ENCODE results near the gene SFSWAP. TPM values are rescaled to one million over a fixed set of nuclear protein-coding genes. Genes with fewer than 3 reads are reported as not detected.

SFSWAP gene
- total and polyA plus RNA-seq, 2 of the 13 experiments (the other 11 are each of a cell fraction or from before 2014, with no cell fraction given), result 17.1 to 27.7 TPM

DNA sequence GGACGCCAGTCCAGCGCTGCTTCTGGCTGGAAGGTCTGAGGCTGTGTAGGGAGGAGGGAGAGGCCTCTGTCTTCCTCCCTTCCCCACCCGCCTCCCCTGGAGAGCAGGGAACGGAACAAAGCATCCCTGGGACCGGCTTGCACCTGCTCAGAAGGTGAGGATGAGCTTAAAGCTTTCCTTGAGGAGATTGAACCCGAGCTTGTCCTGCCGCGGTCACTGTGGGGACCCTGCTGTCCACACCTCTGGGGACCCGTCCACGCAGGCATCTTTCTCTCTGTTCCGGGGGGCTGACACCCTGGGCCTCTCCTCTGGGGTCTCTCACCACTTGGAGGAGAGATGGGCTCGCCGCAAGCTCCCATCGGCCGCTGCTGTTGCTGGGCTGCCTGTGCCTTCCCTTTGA lies 33.2 kb upstream of the SFSWAP start:
- POLR2A ChIA-PET, result no interaction called here
- H3K9ac ChIP-seq (ENCODE audit: insufficient read depth, low read depth, low read length), result no peak overlapping the region

More for the DNA sequence above, 33.2 kb upstream of the SFSWAP start:
- no peaks in the 10 kb centered on the region for H4K20me1 ChIP-seq (ENCODE audit: insufficient read depth, low read length)
- in situ Hi-C loops (cut with HindIII; ENCODE audit: extremely low pct_ligation_motif_present, low pct_unique_long_range_greater_than_20kb) (no loop called here), intact Hi-C loops (cut with micrococcal nuclease; ENCODE audit: unreplicated experiment) (no loop called here)
- peaks cover 7 to 35% of the 10 kb centered on the region in 2 experiments for H3K27me3 ChIP-seq (ENCODE audit: control insufficient read depth in 1 of 2, insufficient read depth in 2 of 2, low read length in 2 of 2)
- no peaks in the 10 kb centered on the region for H3K79me2 ChIP-seq (ENCODE audit: insufficient read depth, low read length)
- TF ChIP-seq HNRNPUL1 (IDR thresholded peaks at IDR 0.05; ENCODE audit: low read depth, low read length), result no peak
- TF ChIP-seq JDP2 (CRISPR knock-in tag; IDR thresholded peaks at IDR 0.05; ENCODE audit: borderline replicate concordance), result no peak
- TF ChIP-seq PCBP1 (IDR thresholded peaks at IDR 0.05; ENCODE audit: borderline replicate concordance, low read depth, low read length), result no peak
- TF ChIP-seq ZBTB44 (CRISPR knock-in tag; IDR thresholded peaks at IDR 0.05), result no peak
- no peak for TF ChIP-seq ZNF713 (CRISPR knock-in tag; IDR thresholded peaks at IDR 0.05)
- no peak for TF ChIP-seq SP2 (CRISPR knock-in tag; IDR thresholded peaks at IDR 0.05)
- TF ChIP-seq ZNF331 (CRISPR knock-in tag; IDR thresholded peaks at IDR 0.05), result no peak
- no peak for TF ChIP-seq MED13 (CRISPR knock-in tag; IDR thresholded peaks at IDR 0.05)
- TF ChIP-seq ZBTB7A (CRISPR knock-in tag; IDR thresholded peaks at IDR 0.05), result no peak
- TF ChIP-seq, protein P1, sequence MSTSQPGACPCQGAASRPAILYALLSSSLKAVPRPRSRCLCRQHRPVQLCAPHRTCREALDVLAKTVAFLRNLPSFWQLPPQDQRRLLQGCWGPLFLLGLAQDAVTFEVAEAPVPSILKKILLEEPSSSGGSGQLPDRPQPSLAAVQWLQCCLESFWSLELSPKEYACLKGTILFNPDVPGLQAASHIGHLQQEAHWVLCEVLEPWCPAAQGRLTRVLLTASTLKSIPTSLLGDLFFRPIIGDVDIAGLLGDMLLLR (CRISPR knock-in tag; IDR thresholded peaks at IDR 0.05), result no peak
- TF ChIP-seq HOXA9 (CRISPR knock-in tag; IDR thresholded peaks at IDR 0.05; ENCODE audit: borderline replicate concordance), result no peak
- TF ChIP-seq ZNF382 (CRISPR knock-in tag; IDR thresholded peaks at IDR 0.05; ENCODE audit: borderline replicate concordance), result no peak
- no peak for TF ChIP-seq ZBTB49 (CRISPR knock-in tag; IDR thresholded peaks at IDR 0.05; ENCODE audit: borderline replicate concordance)
- H3K27ac ChIP-seq (ENCODE audit: extremely low read length, insufficient read depth, low read length), result no peak overlapping the region
- H3K4me3 ChIP-seq (replicated peaks in 1 of 3; ENCODE audit: insufficient read depth in 1 of 3, low read depth in 2 of 3, low read length in 3 of 3), result no peak overlapping the region
- no peaks in the 10 kb centered on the region for H3K36me3 ChIP-seq (replicated peaks in 1 of 2; ENCODE audit: control insufficient read depth in 1 of 2, insufficient read depth in 2 of 2, low read length in 2 of 2)
- H3K4me2 ChIP-seq (ENCODE audit: low read depth, low read length), result no peak overlapping the region
- no peak for DNase-seq (ENCODE audit: low spot score)
- WGBS (ENCODE audit: low lambda C conversion rate), result 15% methylated on average over 11 of the region's 15 CpGs
- BruUV-seq (replicated peaks), result no TSS peak
- ATAC-seq, result no peak
- CTCF ChIA-PET (ENCODE audit: low intra/inter-chr PET ratio, low total read pairs), result no interaction called here
- FAIRE-seq, result no peak
- H3K9me3 ChIP-seq (ENCODE audit: low read length), result no peaks in the 10 kb centered on the region
- peaks cover 6% of the 10 kb centered on the region; the same call in 1 of the 2 replicates for H3K4me1 ChIP-seq (ENCODE audit: insufficient read depth, low read length)
- H2AFZ ChIP-seq (ENCODE audit: low read length), result no peak overlapping the region
